Neural cell (in vitro differentiated cells): ENCODE results near the gene KRT6C. TPM values are rescaled to one million over a fixed set of nuclear protein-coding genes. Genes with fewer than 3 reads are reported as not detected.

Source experiments
- H2AFZ ChIP-seq: fragments of 200-600, 300-800 bp; sonication (generic), shearing (Covaris generic); 2 replicates; pipeline ENCODE4 v1.6.0; 2014; ENCODE audit warnings: low read depth, mild to moderate bottlenecking, antibody characterized with exemption, low read length, moderate library complexity
- H3F3A ChIP-seq: fragments of 200-600 bp; shearing (Covaris generic); 2 replicates; pipeline ENCODE4 v1.6.1; 2016; ENCODE audit warnings: mild to moderate bottlenecking, moderate library complexity, mixed read lengths, antibody characterized with exemption, low read length; ENCODE audit not compliant: insufficient read depth, poor library complexity, severe bottlenecking
- H3K27ac ChIP-seq: fragments of 200-600, 300-800 bp; sonication (generic), shearing (Covaris generic); 2 replicates; pipeline ENCODE4 v1.5.1; 2014; ENCODE audit warnings: mild to moderate bottlenecking, low read length, moderate library complexity
- H3K27me3 ChIP-seq: fragments of 300-800, 200-600 bp; sonication (generic), shearing (Covaris generic); 2 replicates; pipeline ENCODE4 v1.6.0; 2014; ENCODE audit warnings: mild to moderate bottlenecking, low read depth, low read length, moderate library complexity; ENCODE audit not compliant: insufficient read depth
- H3K36me3 ChIP-seq: fragments of 300-800, 200-600 bp; sonication (generic), shearing (Covaris generic); 2 replicates; pipeline ENCODE4 v1.5.1; 2014; ENCODE audit warnings: mild to moderate bottlenecking, antibody characterized with exemption, low read length, moderate library complexity; ENCODE audit not compliant: insufficient read depth
- H3K4me2 ChIP-seq: fragments of 300-800, 200-600 bp; sonication (generic), shearing (Covaris generic); 2 replicates; pipeline ENCODE4 v1.6.0; 2014; ENCODE audit warnings: mild to moderate bottlenecking, low read length
- H3K4me3 ChIP-seq: fragments of 300-800, 200-600 bp; sonication (generic), shearing (Covaris generic); 2 replicates; pipeline ENCODE4 v1.5.1; 2014; ENCODE audit warnings: mild to moderate bottlenecking, low read length, moderate library complexity
- H3K79me2 ChIP-seq: fragments of 200-600 bp; shearing (Covaris generic); replicated peaks from 2 replicates; pipeline ENCODE4 v1.6.0; 2014; ENCODE audit warnings: mild to moderate bottlenecking, low read length, moderate library complexity; ENCODE audit not compliant: insufficient read depth
- H3K9ac ChIP-seq: fragments of 300-800, 200-600 bp; sonication (generic), shearing (Covaris generic); 2 replicates; pipeline ENCODE4 v1.6.1; 2016; ENCODE audit warnings: mild to moderate bottlenecking, low read length, mixed read lengths
- H3K9me2 ChIP-seq: fragments of 200-600 bp; shearing (Covaris generic); 2 replicates; pipeline ENCODE4 v1.6.1; 2016; ENCODE audit warnings: mild to moderate bottlenecking, low read length, mixed read lengths; ENCODE audit not compliant: insufficient read depth
- H3K9me3 ChIP-seq: fragments of 200-600, 300-800 bp; sonication (generic), shearing (Covaris generic); 2 replicates; pipeline ENCODE4 v1.6.1; 2016; ENCODE audit warnings: mild to moderate bottlenecking, mixed run types, low read length, moderate library complexity, mixed read lengths
- H4K20me1 ChIP-seq: fragments of 200-600 bp; shearing (Covaris generic); 2 replicates; pipeline ENCODE4 v1.6.1; 2016; ENCODE audit warnings: mild to moderate bottlenecking, mixed run types; ENCODE audit not compliant: insufficient read depth
- EP300 ChIP-seq: fragments of 450-650 bp; conservative IDR thresholded peaks from 2 replicates; pipeline ENCODE4 v1.6.1; 2014; ENCODE audit warnings: antibody characterized with exemption, mild to moderate bottlenecking, moderate library complexity; ENCODE audit not compliant: poor library complexity, severe bottlenecking
- EZH2 ChIP-seq: fragments of 200-600, 300-800 bp; shearing (Covaris generic), sonication (generic); IDR thresholded peaks from 2 replicates; pipeline ENCODE4 v1.6.1; 2014; ENCODE audit warnings: antibody characterized with exemption, low read length, borderline replicate concordance, mild to moderate bottlenecking; ENCODE audit not compliant: insufficient read depth, poor library complexity, severe bottlenecking
- MXI1 ChIP-seq: fragments of 450-650 bp; conservative IDR thresholded peaks from 2 replicates; pipeline ENCODE4 v1.6.1; 2014; ENCODE audit warnings: antibody characterized with exemption, mild to moderate bottlenecking; ENCODE audit not compliant: poor library complexity, severe bottlenecking
- POLR2AphosphoS5 ChIP-seq: IDR thresholded peaks from 2 replicates; pipeline ENCODE4 v1.6.1; 2012
- RAD21 ChIP-seq: fragments of 450-650 bp; conservative IDR thresholded peaks from 2 replicates; pipeline ENCODE4 v1.6.1; 2014; ENCODE audit warnings: antibody characterized with exemption, mild to moderate bottlenecking, moderate library complexity
- SMC3 ChIP-seq: fragments of 450-650 bp; conservative IDR thresholded peaks from 2 replicates; pipeline ENCODE4 v1.6.1; 2014; ENCODE audit warnings: antibody characterized with exemption, mild to moderate bottlenecking, moderate library complexity; ENCODE audit not compliant: poor library complexity
- TAF1 ChIP-seq: IDR thresholded peaks from 2 replicates; pipeline ENCODE4 v1.6.1; 2012; ENCODE audit warnings: low read depth
- polyA plus RNA-seq: library from polyadenylated mRNA; depleted of rRNA; stranded (reverse); fragments of >200 nt; gene quantifications from 2 replicates; pipeline ENCODE4 v1.2.3, GENCODE V29; 2014
- TF ChIP-seq, protein P1 (sequence below): IDR thresholded peaks from 2 replicates; pipeline ENCODE4 v1.6.1; 2012; ENCODE audit warnings: borderline replicate concordance
- TF ChIP-seq, protein P2 (sequence below): fragments of 450-650 bp; IDR thresholded peaks from 2 replicates; pipeline ENCODE4 v1.5.1; 2014; ENCODE audit warnings: antibody characterized with exemption, mild to moderate bottlenecking, moderate library complexity; ENCODE audit not compliant: poor library complexity, severe bottlenecking

Gene KRT6C
- polyA plus RNA-seq, 1 donor from 2014 or later: not detected

DNA sequence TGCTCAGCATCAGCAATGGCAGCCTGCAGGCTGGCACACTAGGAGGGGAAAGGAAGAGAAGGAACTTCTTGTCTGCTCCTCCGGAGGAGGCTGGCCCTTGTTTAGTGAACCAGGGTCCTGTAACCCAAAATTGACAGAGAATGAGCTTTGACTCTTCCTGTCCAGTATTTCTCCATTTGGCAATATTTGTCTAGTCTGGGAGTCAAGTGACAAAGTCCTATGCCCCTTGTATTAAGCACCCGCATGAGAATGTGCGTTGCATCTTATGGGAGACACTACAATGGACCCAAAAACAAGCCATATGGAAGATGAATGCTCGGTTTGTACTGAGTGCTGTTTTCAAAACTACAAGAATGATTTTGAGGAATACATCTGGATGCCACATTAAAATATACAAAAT is 3.8 kb downstream of the KRT6C start:
- no peak overlapping the region for H3K4me2 ChIP-seq
- H3K36me3 ChIP-seq: no peaks in the 10 kb centered on the region
- H3K27me3 ChIP-seq: no peaks in the 10 kb centered on the region
- no peaks in the 10 kb centered on the region for H4K20me1 ChIP-seq
- no peaks in the 10 kb centered on the region for H3K79me2 ChIP-seq
- no peak overlapping the region for H3K4me3 ChIP-seq
- H2AFZ ChIP-seq: no peak overlapping the region
- H3K9me2 ChIP-seq: no peaks in the 10 kb centered on the region
- no peaks in the 10 kb centered on the region for H3F3A ChIP-seq
- no peak overlapping the region for H3K27ac ChIP-seq
- H3K9ac ChIP-seq: no peak overlapping the region
- no peaks in the 10 kb centered on the region for H3K9me3 ChIP-seq
- no peak for TF ChIP-seq TAF1
- TF ChIP-seq, protein P1, sequence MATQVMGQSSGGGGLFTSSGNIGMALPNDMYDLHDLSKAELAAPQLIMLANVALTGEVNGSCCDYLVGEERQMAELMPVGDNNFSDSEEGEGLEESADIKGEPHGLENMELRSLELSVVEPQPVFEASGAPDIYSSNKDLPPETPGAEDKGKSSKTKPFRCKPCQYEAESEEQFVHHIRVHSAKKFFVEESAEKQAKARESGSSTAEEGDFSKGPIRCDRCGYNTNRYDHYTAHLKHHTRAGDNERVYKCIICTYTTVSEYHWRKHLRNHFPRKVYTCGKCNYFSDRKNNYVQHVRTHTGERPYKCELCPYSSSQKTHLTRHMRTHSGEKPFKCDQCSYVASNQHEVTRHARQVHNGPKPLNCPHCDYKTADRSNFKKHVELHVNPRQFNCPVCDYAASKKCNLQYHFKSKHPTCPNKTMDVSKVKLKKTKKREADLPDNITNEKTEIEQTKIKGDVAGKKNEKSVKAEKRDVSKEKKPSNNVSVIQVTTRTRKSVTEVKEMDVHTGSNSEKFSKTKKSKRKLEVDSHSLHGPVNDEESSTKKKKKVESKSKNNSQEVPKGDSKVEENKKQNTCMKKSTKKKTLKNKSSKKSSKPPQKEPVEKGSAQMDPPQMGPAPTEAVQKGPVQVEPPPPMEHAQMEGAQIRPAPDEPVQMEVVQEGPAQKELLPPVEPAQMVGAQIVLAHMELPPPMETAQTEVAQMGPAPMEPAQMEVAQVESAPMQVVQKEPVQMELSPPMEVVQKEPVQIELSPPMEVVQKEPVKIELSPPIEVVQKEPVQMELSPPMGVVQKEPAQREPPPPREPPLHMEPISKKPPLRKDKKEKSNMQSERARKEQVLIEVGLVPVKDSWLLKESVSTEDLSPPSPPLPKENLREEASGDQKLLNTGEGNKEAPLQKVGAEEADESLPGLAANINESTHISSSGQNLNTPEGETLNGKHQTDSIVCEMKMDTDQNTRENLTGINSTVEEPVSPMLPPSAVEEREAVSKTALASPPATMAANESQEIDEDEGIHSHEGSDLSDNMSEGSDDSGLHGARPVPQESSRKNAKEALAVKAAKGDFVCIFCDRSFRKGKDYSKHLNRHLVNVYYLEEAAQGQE: no peak
- no peak for TF ChIP-seq EP300
- TF ChIP-seq SMC3: no peak
- TF ChIP-seq, protein P2, sequence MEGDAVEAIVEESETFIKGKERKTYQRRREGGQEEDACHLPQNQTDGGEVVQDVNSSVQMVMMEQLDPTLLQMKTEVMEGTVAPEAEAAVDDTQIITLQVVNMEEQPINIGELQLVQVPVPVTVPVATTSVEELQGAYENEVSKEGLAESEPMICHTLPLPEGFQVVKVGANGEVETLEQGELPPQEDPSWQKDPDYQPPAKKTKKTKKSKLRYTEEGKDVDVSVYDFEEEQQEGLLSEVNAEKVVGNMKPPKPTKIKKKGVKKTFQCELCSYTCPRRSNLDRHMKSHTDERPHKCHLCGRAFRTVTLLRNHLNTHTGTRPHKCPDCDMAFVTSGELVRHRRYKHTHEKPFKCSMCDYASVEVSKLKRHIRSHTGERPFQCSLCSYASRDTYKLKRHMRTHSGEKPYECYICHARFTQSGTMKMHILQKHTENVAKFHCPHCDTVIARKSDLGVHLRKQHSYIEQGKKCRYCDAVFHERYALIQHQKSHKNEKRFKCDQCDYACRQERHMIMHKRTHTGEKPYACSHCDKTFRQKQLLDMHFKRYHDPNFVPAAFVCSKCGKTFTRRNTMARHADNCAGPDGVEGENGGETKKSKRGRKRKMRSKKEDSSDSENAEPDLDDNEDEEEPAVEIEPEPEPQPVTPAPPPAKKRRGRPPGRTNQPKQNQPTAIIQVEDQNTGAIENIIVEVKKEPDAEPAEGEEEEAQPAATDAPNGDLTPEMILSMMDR: no peak
- TF ChIP-seq EZH2: no peak
- TF ChIP-seq RAD21: no peak

- H2AFZ ChIP-seq: no peak overlapping the region
Measured at GRCh38 chr12:52464897-52465296, 8.7 kb downstream of the KRT6C start.

More at GRCh38 chr12:52464897-52465296, 8.7 kb downstream of the KRT6C start:
- Histone ChIP-seq H4K20me1 (no peaks in the 10 kb centered on the region), H3K36me3 (no peaks in the 10 kb centered on the region), H3K27ac (no peak overlapping the region), H3K9me2 (no peaks in the 10 kb centered on the region), H3K4me3 (no peak overlapping the region), H3F3A (no peaks in the 10 kb centered on the region), H3K27me3 (no peaks in the 10 kb centered on the region), H3K9ac (no peak overlapping the region), H3K9me3 (no peaks in the 10 kb centered on the region), H3K79me2 (no peaks in the 10 kb centered on the region), H3K4me2 (no peak overlapping the region)
- TF ChIP-seq, protein P2: no peak
- TF ChIP-seq TAF1 (no peak), RAD21 (no peak), EZH2 (no peak), POLR2AphosphoS5 (no peak), SMC3 (no peak), MXI1 (no peak)
- TF ChIP-seq, protein P1: no peak
